GM12874 (cell line): Measurements from ENCODE around the gene SORCS2.

Experiments
- CTCF ChIP-seq: IDR thresholded peaks from 2 replicates; pipeline ENCODE4 v1.5.1; 2011; ENCODE audit warnings: low read depth, mild to moderate bottlenecking, control low read depth, low read length, moderate library complexity; ENCODE audit not compliant: insufficient read depth

Gene SORCS2

GRCh38 chr4:7558436-7558835 lies 366.1 kb downstream of the SORCS2 start:
- TF ChIP-seq CTCF: no peak

- no peak for TF ChIP-seq CTCF
These were observed 367.0 kb downstream of the SORCS2 start for GRCh38 chr4:7559316-7559715.

DNA sequence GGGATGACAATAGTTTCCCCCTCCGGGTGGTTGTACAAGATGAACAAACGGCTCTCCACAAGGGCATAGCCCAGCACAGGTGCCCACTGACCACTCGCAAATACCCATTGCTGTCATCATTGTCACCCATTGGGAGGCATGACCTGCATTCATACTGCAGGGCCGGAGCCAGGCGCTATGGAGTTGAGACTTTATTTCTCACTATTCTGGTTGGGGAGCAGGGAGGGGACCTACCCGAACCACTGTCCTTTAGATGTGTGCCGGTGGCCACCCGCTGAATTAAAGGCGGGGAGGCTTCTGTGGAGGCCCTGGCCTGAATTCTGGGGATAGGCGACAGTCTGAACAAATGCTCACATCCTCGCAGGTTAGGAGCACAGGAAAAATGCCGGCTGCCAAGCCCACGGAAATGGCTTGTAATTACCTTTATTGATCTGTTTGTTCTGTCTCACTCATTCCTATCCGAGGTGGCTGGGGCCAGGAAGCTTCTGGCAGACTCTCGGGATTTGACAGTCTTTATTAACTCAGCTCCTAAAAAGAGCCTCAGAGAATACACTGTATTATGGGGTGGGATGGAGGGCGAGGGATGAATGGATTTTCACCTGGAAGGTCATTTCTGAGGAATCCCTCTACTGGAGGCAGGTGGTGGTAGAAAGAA lies 367.5 kb downstream of the SORCS2 start:
- no peak for TF ChIP-seq CTCF

- no peak for TF ChIP-seq CTCF
These were observed 369.2 kb downstream of the SORCS2 start for GRCh38 chr4:7561557-7561956.

DNA sequence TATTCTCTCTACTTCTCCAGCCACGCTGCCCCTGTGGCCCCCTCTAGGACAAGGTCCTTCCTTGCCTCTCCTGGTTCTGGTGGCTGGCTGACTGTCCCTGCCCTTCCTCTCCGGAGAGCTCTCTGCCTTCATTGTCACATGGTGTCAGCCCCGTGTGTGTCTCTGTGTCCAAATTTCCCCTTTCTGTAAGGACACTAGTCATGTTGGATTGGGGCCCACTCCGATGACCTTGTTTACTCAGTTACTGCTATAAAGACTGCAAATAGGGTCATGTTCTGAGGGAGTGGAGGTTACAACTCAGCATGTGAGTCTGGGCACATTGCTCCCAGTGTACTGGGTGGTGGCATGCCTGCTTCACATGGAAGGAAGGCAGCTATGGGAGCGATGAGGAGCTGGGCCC lies 371.9 kb downstream of the SORCS2 start:
- TF ChIP-seq CTCF: no peak

- TF ChIP-seq CTCF: no peak
These were observed 373.1 kb downstream of the SORCS2 start for GRCh38 chr4:7565483-7565882.

DNA sequence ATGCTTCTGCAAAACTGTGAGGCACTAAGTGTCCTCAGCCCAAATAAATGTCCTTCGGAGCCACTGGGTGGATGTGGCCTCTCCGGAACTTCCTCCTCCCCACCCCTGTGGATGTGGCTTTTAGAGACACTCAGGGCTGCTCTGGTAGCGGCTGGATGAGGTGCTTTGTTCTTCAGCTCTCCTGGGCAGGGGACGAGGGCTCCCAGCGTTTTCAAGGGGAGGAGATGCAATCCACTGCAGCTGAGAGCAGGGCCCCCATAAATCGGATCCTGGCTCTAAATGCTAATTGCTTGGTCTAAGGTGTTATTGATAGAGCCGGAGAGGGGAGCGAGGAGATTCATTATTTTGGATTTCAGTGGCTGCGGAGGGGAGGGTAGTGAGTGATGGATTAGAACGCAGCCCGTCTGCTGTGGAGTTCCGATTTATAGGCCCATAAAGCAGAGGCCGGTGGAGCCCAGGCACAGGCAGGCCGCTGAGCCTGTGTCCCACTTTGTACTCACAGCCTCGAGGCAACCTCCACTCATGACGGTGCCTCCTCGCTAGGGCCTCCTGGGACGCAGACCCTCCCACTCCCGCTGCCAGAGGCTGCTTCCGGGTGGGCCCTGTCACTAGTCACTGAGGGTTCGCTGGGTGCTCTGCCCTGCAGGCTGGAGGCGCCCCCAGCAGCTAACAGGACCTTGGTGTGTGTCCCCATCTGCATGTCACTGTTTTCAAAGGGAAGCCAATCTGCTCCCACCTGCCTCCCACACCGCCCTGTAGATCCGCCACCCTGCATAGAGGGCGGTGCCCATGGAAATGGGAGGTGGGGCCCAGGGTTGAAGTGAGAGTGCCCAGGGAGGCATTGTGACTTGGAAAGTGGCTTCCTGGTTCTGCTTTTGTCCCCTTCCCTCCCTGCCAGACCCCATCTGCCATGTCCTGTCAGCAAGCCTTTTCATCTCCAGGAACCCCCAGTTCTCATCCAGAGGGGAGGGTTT lies 377.8 kb downstream of the SORCS2 start:
- no peak for TF ChIP-seq CTCF
